ENCODE results near the gene DIAPH2.

Gene DIAPH2

DNA sequence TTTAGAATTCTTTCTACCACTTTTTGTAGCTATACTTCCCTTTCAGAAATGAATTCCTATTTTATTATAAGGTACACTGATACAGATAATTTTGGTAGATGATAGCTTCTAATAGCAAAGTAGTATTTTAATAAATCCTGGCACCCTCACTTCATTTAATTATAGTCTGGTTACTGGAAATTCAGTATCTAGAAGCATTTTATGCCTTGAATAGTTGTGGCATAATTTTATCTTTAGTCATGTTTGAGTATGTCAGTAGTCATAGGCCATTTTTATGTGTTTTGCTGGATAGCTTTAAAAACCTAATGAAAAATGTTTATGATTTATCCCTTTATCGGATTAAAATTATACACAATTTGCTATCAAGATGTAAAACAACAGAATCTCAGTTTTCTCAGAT lies 92.3 kb downstream of the DIAPH2 start:
- TF ChIP-seq ZNF747 (tag by site-specific recombination; IDR thresholded peaks at IDR 0.05), result no peak
- CTCF ChIA-PET, result interaction anchor here (1.3 kb wide), 1 partner anchor 1012 kb away, joined by 3 read pairs; no protein-coding TSS in a partner anchor
- POLR2A ChIA-PET, result no interaction called here

DNA sequence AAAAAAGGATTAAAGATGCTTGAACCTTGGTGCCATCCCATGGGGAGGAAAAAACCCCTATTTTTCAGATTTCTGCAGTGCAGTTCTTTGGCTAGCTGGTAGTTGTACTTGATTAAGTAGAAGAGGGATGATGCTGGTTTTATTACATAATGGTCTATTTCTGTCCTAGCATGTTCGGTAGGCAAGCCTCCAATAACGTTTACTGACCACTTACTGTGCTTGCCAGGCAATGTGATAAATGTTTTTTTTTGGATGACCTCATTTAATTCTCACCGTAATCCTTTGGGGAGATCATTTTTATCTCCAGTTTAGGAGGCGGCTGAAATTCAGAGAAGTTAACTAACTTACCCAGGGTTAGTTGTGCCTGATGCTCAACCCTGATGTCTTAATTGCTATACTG lies 106.9 kb downstream of the DIAPH2 start:
- CTCF ChIA-PET, result interaction anchor here (0.6 kb wide), 1 partner anchor 21 kb away, joined by 3 read pairs; no protein-coding TSS in a partner anchor
- H3K27ac ChIP-seq (ENCODE audit: extremely low read depth, low read depth, low read length), result no peak overlapping the region
- H3K36me3 ChIP-seq (ENCODE audit: control insufficient read depth in 2 of 2, insufficient read depth in 1 of 2, low read length in 2 of 2), result no peaks in the 10 kb centered on the region
- no peak for TF ChIP-seq ZNF664 (tag by site-specific recombination; IDR thresholded peaks at IDR 0.05)
- TF ChIP-seq ZEB2 (tag by site-specific recombination; IDR thresholded peaks at IDR 0.05), result peak; percentile 41; the same call in 1 of the 2 replicates
- TF ChIP-seq HOXA7 (CRISPR knock-in tag; IDR thresholded peaks at IDR 0.05; ENCODE audit: borderline replicate concordance), result no peak
- TF ChIP-seq, protein P1, sequence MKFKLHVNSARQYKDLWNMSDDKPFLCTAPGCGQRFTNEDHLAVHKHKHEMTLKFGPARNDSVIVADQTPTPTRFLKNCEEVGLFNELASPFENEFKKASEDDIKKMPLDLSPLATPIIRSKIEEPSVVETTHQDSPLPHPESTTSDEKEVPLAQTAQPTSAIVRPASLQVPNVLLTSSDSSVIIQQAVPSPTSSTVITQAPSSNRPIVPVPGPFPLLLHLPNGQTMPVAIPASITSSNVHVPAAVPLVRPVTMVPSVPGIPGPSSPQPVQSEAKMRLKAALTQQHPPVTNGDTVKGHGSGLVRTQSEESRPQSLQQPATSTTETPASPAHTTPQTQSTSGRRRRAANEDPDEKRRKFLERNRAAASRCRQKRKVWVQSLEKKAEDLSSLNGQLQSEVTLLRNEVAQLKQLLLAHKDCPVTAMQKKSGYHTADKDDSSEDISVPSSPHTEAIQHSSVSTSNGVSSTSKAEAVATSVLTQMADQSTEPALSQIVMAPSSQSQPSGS (tag by site-specific recombination; IDR thresholded peaks at IDR 0.05; ENCODE audit: low read depth), result peak; percentile 88
- TF ChIP-seq ZSCAN16 (tag by site-specific recombination; IDR thresholded peaks at IDR 0.05), result peak; percentile 80
- TF ChIP-seq ZNF629 (tag by site-specific recombination; IDR thresholded peaks at IDR 0.05), result peak; percentile 39; the same call in 1 of the 2 replicates
- TF ChIP-seq, protein P2, sequence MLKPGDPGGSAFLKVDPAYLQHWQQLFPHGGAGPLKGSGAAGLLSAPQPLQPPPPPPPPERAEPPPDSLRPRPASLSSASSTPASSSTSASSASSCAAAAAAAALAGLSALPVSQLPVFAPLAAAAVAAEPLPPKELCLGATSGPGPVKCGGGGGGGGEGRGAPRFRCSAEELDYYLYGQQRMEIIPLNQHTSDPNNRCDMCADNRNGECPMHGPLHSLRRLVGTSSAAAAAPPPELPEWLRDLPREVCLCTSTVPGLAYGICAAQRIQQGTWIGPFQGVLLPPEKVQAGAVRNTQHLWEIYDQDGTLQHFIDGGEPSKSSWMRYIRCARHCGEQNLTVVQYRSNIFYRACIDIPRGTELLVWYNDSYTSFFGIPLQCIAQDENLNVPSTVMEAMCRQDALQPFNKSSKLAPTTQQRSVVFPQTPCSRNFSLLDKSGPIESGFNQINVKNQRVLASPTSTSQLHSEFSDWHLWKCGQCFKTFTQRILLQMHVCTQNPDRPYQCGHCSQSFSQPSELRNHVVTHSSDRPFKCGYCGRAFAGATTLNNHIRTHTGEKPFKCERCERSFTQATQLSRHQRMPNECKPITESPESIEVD (tag by site-specific recombination; IDR thresholded peaks at IDR 0.05), result 0 out of 2 replicates have a peak, but pooled peaks have one; percentile 20
- H3K4me1 ChIP-seq (ENCODE audit: control insufficient read depth, insufficient read depth, low read length), result no peaks in the 10 kb centered on the region
- POLR2A ChIA-PET, result no interaction called here
- H3K9me3 ChIP-seq (ENCODE audit: control insufficient read depth, insufficient read depth, low read depth, low read length), result no peaks in the 10 kb centered on the region
- H3K4me3 ChIP-seq (ENCODE audit: low read depth, low read length), result no peak overlapping the region

More for the DNA sequence above, 92.3 kb downstream of the DIAPH2 start:
- Histone ChIP-seq H3K4me1 (ENCODE audit: control insufficient read depth, insufficient read depth, low read length) (no peaks in the 10 kb centered on the region), H3K27ac (ENCODE audit: extremely low read depth, low read depth, low read length) (no peak overlapping the region), H3K36me3 (ENCODE audit: control insufficient read depth in 2 of 2, insufficient read depth in 1 of 2, low read length in 2 of 2) (no peaks in the 10 kb centered on the region), H3K9me3 (ENCODE audit: control insufficient read depth, insufficient read depth, low read depth, low read length) (no peaks in the 10 kb centered on the region), H3K4me3 (ENCODE audit: low read depth, low read length) (no peak overlapping the region)

DNA sequence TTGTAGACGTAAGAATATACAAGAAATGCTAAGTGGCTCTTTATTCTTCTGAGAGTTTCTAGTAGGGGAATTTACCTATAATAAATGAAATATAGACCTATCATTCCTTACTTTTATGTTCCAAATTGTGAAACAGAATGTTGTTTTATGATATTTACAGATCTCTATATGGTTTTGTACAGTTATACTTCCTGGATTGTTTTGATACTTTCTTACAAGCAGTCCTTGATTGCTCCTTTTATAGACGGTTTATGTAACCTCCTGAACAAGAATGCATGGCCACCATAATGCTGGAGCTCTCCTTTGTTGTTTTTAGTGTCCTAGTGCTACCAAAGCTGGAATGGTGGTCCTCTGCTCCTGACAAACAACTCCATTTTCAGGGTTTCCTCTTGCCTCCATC lies 107.4 kb downstream of the DIAPH2 start:
- no peaks in the 10 kb centered on the region for H3K36me3 ChIP-seq (ENCODE audit: control insufficient read depth in 2 of 2, insufficient read depth in 1 of 2, low read length in 2 of 2)
- no peaks in the 10 kb centered on the region for H3K4me1 ChIP-seq (ENCODE audit: control insufficient read depth, insufficient read depth, low read length)
- ChIA-PET CTCF (no interaction called here), POLR2A (no interaction called here)
- H3K9me3 ChIP-seq (ENCODE audit: control insufficient read depth, insufficient read depth, low read depth, low read length), result no peaks in the 10 kb centered on the region
- no peak overlapping the region for H3K27ac ChIP-seq (ENCODE audit: extremely low read depth, low read depth, low read length)
- H3K4me3 ChIP-seq (ENCODE audit: low read depth, low read length), result no peak overlapping the region
- no peak for TF ChIP-seq ZFP69B (tag by site-specific recombination; IDR thresholded peaks at IDR 0.05)

DNA sequence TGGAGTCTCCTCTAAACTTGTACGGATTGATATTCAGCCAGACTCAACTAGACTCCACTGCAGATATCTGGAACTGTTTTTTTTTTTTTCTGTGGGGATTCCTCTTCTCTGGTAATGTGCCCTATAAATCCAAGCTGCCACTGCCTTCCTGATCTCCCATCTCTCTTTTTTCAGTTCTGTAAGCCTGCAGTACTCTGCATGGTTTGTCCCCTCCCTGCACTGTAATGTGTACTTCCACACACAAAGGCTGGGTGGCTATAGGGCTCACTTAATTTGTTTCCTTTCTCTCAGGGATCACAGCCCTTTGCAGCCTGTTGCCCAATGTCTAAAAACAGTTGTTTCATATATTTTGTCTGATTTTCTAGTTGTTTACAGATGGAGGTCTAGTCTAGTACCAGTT lies 114.3 kb downstream of the DIAPH2 start:
- H3K27ac ChIP-seq (ENCODE audit: extremely low read depth, low read depth, low read length), result no peak overlapping the region
- H3K4me3 ChIP-seq (ENCODE audit: low read depth, low read length), result no peak overlapping the region
- H3K36me3 ChIP-seq (ENCODE audit: control insufficient read depth in 2 of 2, insufficient read depth in 1 of 2, low read length in 2 of 2), result no peaks in the 10 kb centered on the region
- CTCF ChIA-PET, result no interaction called here
- no peaks in the 10 kb centered on the region for H3K4me1 ChIP-seq (ENCODE audit: control insufficient read depth, insufficient read depth, low read length)
- H3K9me3 ChIP-seq (ENCODE audit: control insufficient read depth, insufficient read depth, low read depth, low read length), result no peaks in the 10 kb centered on the region
- POLR2A ChIA-PET, result no interaction called here
- TF ChIP-seq HOXC10 (CRISPR knock-in tag; IDR thresholded peaks at IDR 0.05) (no peak), ZNF561 (tag by site-specific recombination; IDR thresholded peaks at IDR 0.05; ENCODE audit: borderline replicate concordance) (no peak), ZNF501 (tag by site-specific recombination; IDR thresholded peaks at IDR 0.05) (no peak)
- TF ChIP-seq, protein P3, sequence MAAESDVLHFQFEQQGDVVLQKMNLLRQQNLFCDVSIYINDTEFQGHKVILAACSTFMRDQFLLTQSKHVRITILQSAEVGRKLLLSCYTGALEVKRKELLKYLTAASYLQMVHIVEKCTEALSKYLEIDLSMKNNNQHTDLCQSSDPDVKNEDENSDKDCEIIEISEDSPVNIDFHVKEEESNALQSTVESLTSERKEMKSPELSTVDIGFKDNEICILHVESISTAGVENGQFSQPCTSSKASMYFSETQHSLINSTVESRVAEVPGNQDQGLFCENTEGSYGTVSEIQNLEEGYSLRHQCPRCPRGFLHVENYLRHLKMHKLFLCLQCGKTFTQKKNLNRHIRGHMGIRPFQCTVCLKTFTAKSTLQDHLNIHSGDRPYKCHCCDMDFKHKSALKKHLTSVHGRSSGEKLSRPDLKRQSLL (tag by site-specific recombination; IDR thresholded peaks at IDR 0.05), result no peak
- TF ChIP-seq, protein P4, sequence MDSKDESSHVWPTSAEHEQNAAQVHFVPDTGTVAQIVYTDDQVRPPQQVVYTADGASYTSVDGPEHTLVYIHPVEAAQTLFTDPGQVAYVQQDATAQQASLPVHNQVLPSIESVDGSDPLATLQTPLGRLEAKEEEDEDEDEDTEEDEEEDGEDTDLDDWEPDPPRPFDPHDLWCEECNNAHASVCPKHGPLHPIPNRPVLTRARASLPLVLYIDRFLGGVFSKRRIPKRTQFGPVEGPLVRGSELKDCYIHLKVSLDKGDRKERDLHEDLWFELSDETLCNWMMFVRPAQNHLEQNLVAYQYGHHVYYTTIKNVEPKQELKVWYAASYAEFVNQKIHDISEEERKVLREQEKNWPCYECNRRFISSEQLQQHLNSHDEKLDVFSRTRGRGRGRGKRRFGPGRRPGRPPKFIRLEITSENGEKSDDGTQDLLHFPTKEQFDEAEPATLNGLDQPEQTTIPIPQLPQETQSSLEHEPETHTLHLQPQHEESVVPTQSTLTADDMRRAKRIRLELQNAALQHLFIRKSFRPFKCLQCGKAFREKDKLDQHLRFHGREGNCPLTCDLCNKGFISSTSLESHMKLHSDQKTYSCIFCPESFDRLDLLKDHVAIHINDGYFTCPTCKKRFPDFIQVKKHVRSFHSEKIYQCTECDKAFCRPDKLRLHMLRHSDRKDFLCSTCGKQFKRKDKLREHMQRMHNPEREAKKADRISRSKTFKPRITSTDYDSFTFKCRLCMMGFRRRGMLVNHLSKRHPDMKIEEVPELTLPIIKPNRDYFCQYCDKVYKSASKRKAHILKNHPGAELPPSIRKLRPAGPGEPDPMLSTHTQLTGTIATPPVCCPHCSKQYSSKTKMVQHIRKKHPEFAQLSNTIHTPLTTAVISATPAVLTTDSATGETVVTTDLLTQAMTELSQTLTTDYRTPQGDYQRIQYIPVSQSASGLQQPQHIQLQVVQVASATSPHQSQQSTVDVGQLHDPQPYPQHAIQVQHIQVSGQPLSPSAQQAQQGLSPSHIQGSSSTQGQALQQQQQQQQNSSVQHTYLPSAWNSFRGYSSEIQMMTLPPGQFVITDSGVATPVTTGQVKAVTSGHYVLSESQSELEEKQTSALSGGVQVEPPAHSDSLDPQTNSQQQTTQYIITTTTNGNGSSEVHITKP (tag by site-specific recombination; IDR thresholded peaks at IDR 0.05), result no peak
- TF ChIP-seq, protein P5, sequence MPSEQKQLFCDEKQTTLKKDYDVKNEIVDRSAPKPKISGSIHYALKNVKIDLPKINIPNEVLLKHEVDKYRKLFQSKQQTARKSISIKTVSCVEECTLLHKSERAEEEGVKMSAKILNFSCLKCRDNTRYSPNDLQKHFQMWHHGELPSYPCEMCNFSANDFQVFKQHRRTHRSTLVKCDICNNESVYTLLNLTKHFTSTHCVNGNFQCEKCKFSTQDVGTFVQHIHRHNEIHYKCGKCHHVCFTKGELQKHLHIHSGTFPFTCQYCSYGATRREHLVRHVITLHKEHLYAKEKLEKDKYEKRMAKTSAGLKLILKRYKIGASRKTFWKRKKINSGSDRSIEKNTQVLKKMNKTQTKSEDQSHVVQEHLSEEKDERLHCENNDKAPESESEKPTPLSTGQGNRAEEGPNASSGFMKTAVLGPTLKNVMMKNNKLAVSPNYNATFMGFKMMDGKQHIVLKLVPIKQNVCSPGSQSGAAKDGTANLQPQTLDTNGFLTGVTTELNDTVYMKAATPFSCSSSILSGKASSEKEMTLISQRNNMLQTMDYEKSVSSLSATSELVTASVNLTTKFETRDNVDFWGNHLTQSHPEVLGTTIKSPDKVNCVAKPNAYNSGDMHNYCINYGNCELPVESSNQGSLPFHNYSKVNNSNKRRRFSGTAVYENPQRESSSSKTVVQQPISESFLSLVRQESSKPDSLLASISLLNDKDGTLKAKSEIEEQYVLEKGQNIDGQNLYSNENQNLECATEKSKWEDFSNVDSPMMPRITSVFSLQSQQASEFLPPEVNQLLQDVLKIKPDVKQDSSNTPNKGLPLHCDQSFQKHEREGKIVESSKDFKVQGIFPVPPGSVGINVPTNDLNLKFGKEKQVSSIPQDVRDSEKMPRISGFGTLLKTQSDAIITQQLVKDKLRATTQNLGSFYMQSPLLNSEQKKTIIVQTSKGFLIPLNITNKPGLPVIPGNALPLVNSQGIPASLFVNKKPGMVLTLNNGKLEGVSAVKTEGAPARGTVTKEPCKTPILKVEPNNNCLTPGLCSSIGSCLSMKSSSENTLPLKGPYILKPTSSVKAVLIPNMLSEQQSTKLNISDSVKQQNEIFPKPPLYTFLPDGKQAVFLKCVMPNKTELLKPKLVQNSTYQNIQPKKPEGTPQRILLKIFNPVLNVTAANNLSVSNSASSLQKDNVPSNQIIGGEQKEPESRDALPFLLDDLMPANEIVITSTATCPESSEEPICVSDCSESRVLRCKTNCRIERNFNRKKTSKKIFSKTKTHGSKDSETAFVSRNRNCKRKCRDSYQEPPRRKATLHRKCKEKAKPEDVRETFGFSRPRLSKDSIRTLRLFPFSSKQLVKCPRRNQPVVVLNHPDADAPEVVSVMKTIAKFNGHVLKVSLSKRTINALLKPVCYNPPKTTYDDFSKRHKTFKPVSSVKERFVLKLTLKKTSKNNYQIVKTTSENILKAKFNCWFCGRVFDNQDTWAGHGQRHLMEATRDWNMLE (tag by site-specific recombination; conservative IDR thresholded peaks at IDR 0.05; ENCODE audit: low read depth), result no peak

Measured in HEK293 (cell line).